A549 (cell line): ENCODE results near the gene CCDC134.

ENCODE experiments used
- FOSL2 ChIP-seq, 2 experiments: fragments of 450-650 bp in 1 of 2; fragments of >200 bp in 1 of 2; sonication (Bioruptor Twin) in 1 of 2; formaldehyde crosslinking; IDR thresholded peaks; 2 replicates each; pipeline versions ENCODE4 v1.5.0 to v1.6.1; 2016 to 2020; ENCODE audit warnings: mild to moderate bottlenecking in 1 of 2, moderate library complexity in 1 of 2
- JUN ChIP-seq, 2 experiments: fragments of >200 bp; sonication (Bioruptor Twin); formaldehyde crosslinking; IDR thresholded peaks; 2 replicates in 1 of 2; 3 replicates in 1 of 2; pipeline ENCODE4 v1.6.1; 2016 to 2017
- KDM1A ChIP-seq: fragments of 200-600 bp; sonication (generic); IDR thresholded peaks from 2 replicates; pipeline ENCODE4 v1.6.1; 2016; ENCODE audit warnings: low read depth, mild to moderate bottlenecking
- MAFK ChIP-seq: fragments of 450-650 bp; IDR thresholded peaks from 2 replicates; pipeline ENCODE4 v1.6.1; 2014; ENCODE audit not compliant: partially characterized antibody
- MAZ ChIP-seq: fragments of 150-350 bp; IDR thresholded peaks from 2 replicates; pipeline ENCODE4 v1.6.1; 2014; ENCODE audit warnings: antibody characterized with exemption, low read depth, low read length, borderline replicate concordance
- NR3C1 ChIP-seq: fragments of >200 bp; sonication (Bioruptor Twin); formaldehyde crosslinking; IDR thresholded peaks from 3 replicates; pipeline ENCODE4 v1.6.1; 2017
- POLR2A ChIP-seq: IDR thresholded peaks from 2 replicates; pipeline ENCODE4 v1.6.1; 2012; ENCODE audit warnings: mild to moderate bottlenecking, low read length
- SMC3 ChIP-seq: fragments of >200 bp; sonication (Bioruptor Twin); formaldehyde crosslinking; IDR thresholded peaks from 3 replicates; pipeline ENCODE4 v1.6.1; 2018; ENCODE audit warnings: inconsistent platforms
- SREBF2 ChIP-seq: fragments of 450-650 bp; IDR thresholded peaks from 2 replicates; pipeline ENCODE4 v1.6.1; 2014; ENCODE audit warnings: mild to moderate bottlenecking, moderate library complexity
- ZNF302 ChIP-seq: fragments of 250-450 bp; sonication (Bioruptor Pico); IDR thresholded peaks from 2 replicates; pipeline ENCODE4 v1.9.0; 2021; ENCODE audit warnings: inconsistent platforms, mild to moderate bottlenecking, moderate library complexity
- TF ChIP-seq, protein P1 (sequence below): fragments of >200 bp; sonication (Bioruptor Twin); formaldehyde crosslinking; IDR thresholded peaks from 3 replicates; pipeline ENCODE4 v1.5.1; 2016

DNA sequence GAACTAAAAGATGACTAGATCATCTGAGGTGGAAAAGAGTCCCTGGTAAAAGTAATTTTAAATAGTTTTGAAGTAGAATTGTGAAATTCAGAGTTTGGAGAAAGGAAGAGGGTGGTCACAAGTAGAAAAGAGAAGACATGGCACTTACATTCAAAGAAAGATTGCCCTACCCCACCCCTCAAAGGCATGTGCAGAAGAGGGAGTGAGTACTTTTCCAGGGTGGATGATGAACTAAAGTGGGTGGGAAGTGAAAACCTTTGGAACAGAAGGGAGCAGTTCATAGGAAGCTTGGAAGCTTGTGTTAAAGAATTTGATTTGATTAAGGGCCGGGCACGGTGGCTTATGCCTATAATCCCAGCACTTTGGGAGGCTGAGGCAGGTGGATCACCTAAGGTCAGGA lies 56.0 kb downstream of the CCDC134 start:
- TF ChIP-seq, protein P1, sequence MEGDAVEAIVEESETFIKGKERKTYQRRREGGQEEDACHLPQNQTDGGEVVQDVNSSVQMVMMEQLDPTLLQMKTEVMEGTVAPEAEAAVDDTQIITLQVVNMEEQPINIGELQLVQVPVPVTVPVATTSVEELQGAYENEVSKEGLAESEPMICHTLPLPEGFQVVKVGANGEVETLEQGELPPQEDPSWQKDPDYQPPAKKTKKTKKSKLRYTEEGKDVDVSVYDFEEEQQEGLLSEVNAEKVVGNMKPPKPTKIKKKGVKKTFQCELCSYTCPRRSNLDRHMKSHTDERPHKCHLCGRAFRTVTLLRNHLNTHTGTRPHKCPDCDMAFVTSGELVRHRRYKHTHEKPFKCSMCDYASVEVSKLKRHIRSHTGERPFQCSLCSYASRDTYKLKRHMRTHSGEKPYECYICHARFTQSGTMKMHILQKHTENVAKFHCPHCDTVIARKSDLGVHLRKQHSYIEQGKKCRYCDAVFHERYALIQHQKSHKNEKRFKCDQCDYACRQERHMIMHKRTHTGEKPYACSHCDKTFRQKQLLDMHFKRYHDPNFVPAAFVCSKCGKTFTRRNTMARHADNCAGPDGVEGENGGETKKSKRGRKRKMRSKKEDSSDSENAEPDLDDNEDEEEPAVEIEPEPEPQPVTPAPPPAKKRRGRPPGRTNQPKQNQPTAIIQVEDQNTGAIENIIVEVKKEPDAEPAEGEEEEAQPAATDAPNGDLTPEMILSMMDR = no peak
- TF ChIP-seq POLR2A (no peak), FOSL2 (IDR thresholded peaks at IDR 0.05) (no peak), FOSL2 (CRISPR knock-in tag; IDR thresholded peaks at IDR 0.05) (no peak), KDM1A (no peak), MAFK (no peak), SMC3 (no peak), ZNF302 (CRISPR knock-in tag) (no peak), SREBF2 (no peak), JUN (IDR thresholded peaks at IDR 0.05) (no peak), NR3C1 (no peak), MAZ (no peak)
